NCI-H2227 (cell line): Measurements from ENCODE around the gene BRCA2.

ENCODE experiments used
- DNase-seq: peaks from one replicate; lab custom pipeline; 2025; ENCODE audit not compliant: unreplicated experiment; lab: John Stamatoyannopoulos, UW

Gene BRCA2

GRCh38 chr13:32428581-32429432 is 113.5 kb downstream of the BRCA2 start:
- no peak for DNase-seq

GRCh38 chr13:32429433-32429909 is 114.2 kb downstream of the BRCA2 start:
- no peak for DNase-seq

- no peak for DNase-seq
Measured at GRCh38 chr13:32430018-32430747, 114.9 kb downstream of the BRCA2 start.

GRCh38 chr13:32431361-32431760 is 116.1 kb downstream of the BRCA2 start:
- no peak for DNase-seq

- no peak for DNase-seq
Measured at GRCh38 chr13:32432856-32433255, 117.5 kb downstream of the BRCA2 start.

- no peak for DNase-seq
Measured at GRCh38 chr13:32438871-32439270, 123.6 kb downstream of the BRCA2 start.

- DNase-seq = no peak
Measured at GRCh38 chr13:32443111-32443510, 127.8 kb downstream of the BRCA2 start.

- no peak for DNase-seq
Measured at GRCh38 chr13:32445461-32445860, 130.2 kb downstream of the BRCA2 start.

- no peak for DNase-seq
Measured at GRCh38 chr13:32446220-32446619, 130.9 kb downstream of the BRCA2 start.

GRCh38 chr13:32446773-32447465 is 131.6 kb downstream of the BRCA2 start:
- DNase-seq = no peak

GRCh38 chr13:32447894-32448623 is 132.8 kb downstream of the BRCA2 start:
- no peak for DNase-seq

- no peak for DNase-seq
Measured at GRCh38 chr13:32448972-32449371, 133.7 kb downstream of the BRCA2 start.
